K562 (cell line): ENCODE data around the gene TCFL5. TPM values are rescaled to one million over a fixed set of nuclear protein-coding genes. Genes with fewer than 3 reads are reported as not detected.
A peak's percentile ranks its signal among the peaks of the same experiment; 100 is the strongest.

Experiments used
- ATAC-seq: fragments of 200-7000 bp; cut with Tn5 transposase; 3 replicates; pipeline ENCODE4 v1.9.1; 2020; ENCODE audit warnings: moderate library complexity
- BruUV-seq: library from RNA; stranded (reverse); fragments of 400-500 nt; replicated peaks from 2 replicates; lab custom pipeline; 2021; lab: Mats Ljungman, UMichigan
- CTCF ChIA-PET: fragments of 300-600 bp; formaldehyde crosslinking; extraction: SDS; loops from one replicate; lab custom pipeline; 2021; ENCODE audit warnings: low intra/inter-chr PET ratio; lab: Yijun Ruan, JAX
- POLR2A ChIA-PET: fragments of 300-600, 350-650 bp; sonication (Branson Sonifier 250); formaldehyde crosslinking; extraction: SDS; loops from one replicate; lab custom pipeline; 2021; ENCODE audit warnings: antibody characterized with exemption, inconsistent platforms; lab: Yijun Ruan, JAX
- DNase-seq, 4 experiments: peaks; one replicate each; pipeline versions ENCODE4 v3.0.0 to v3.0.0-alpha.2; 2011 to 2018; ENCODE audit warnings: low spot score in 3 of 4, mixed read lengths in 3 of 4; ENCODE audit errors: extremely low read depth in 1 of 4
- FAIRE-seq: peaks from 2 replicates; lab custom pipeline; 2011; peaks lifted over from hg19 to GRCh38; lab: Jason Lieb, UNC
- H2AFZ ChIP-seq: 2 replicates; pipeline ENCODE4 v1.6.0; 2011; ENCODE audit warnings: low read depth, low read length, control low read depth, inconsistent platforms
- H3K27ac ChIP-seq: fragments of 200-600 bp; 3 replicates; pipeline ENCODE4 v1.8.0; 2011; ENCODE audit warnings: low read depth, mild to moderate bottlenecking, control low read depth, inconsistent platforms, low read length, moderate library complexity, mixed read lengths; ENCODE audit errors: extremely low read depth
- H3K27me3 ChIP-seq, 2 experiments: fragments of 300-600 bp in 1 of 2; 2 replicates in 1 of 2; 3 replicates in 1 of 2; pipeline versions ENCODE4 v1.6.0 to v1.8.0; 2011; ENCODE audit warnings: inconsistent platforms in 2 of 2, low read length in 2 of 2, mild to moderate bottlenecking in 1 of 2, mixed read lengths in 1 of 2, moderate library complexity in 1 of 2; ENCODE audit not compliant: control insufficient read depth in 2 of 2, insufficient read depth in 2 of 2
- H3K36me3 ChIP-seq: fragments of 300-600 bp; 3 replicates; pipeline ENCODE4 v1.8.0; 2011; ENCODE audit warnings: mild to moderate bottlenecking, low read length, inconsistent platforms; ENCODE audit not compliant: control insufficient read depth, insufficient read depth
- H3K4me1 ChIP-seq, 2 experiments: fragments of 200-600 bp in 1 of 2; replicated peaks in 1 of 2; 2 replicates in 1 of 2; 3 replicates in 1 of 2; pipeline versions ENCODE4 v1.5.1 to v1.8.0; 2011; ENCODE audit warnings: inconsistent platforms in 2 of 2, low read length in 2 of 2, mild to moderate bottlenecking in 1 of 2, mixed read lengths in 1 of 2, moderate library complexity in 1 of 2; ENCODE audit not compliant: control insufficient read depth in 2 of 2, insufficient read depth in 2 of 2
- H3K4me2 ChIP-seq: 2 replicates; pipeline ENCODE4 v1.6.1; 2011; ENCODE audit warnings: low read length, control low read depth, inconsistent platforms, mixed read lengths; ENCODE audit not compliant: insufficient read depth
- H3K4me3 ChIP-seq: fragments of 200-600 bp; sonication (generic), shearing (Covaris generic); 2 replicates; pipeline ENCODE4 v1.5.1; 2016; ENCODE audit warnings: control low read depth, inconsistent platforms
- H3K79me2 ChIP-seq: fragments of 200-600 bp; 3 replicates; pipeline ENCODE4 v1.8.0; 2011; ENCODE audit warnings: low read length, inconsistent platforms; ENCODE audit not compliant: control insufficient read depth, insufficient read depth
- H3K9ac ChIP-seq, 2 experiments: 2 replicates each; pipeline versions ENCODE4 v1.6.0 to v1.6.1; 2011; ENCODE audit warnings: low read depth in 2 of 2, low read length in 2 of 2, control low read depth in 1 of 2, inconsistent platforms in 1 of 2, mild to moderate bottlenecking in 1 of 2, mixed read lengths in 1 of 2; ENCODE audit not compliant: insufficient read depth in 1 of 2
- H3K9me1 ChIP-seq: one replicate; pipeline ENCODE4 v1.6.0; 2011; ENCODE audit warnings: inconsistent platforms, mild to moderate bottlenecking, low read length, moderate library complexity; ENCODE audit not compliant: control insufficient read depth, insufficient read depth
- H3K9me3 ChIP-seq: replicated peaks from 2 replicates; pipeline ENCODE4 v1.5.1; 2011; ENCODE audit warnings: low read depth, low read length, inconsistent platforms; ENCODE audit not compliant: control insufficient read depth, insufficient read depth
- H4K20me1 ChIP-seq: replicated peaks from 2 replicates; pipeline ENCODE4 v1.6.1; 2011; ENCODE audit warnings: low read length, inconsistent platforms, mixed read lengths; ENCODE audit not compliant: control insufficient read depth, insufficient read depth
- WGBS: fragments of 100-300 bp; shearing (Covaris generic); methylation state at CpG from one replicate; pipeline ENCODE4 v1.1.6; 2016; ENCODE audit warnings: low coverage, mixed read lengths; ENCODE audit not compliant: insufficient coverage; ENCODE audit errors: missing lambda C conversion rate; 5-methylcytosine and 5-hydroxymethylcytosine counted together
- in situ Hi-C: fragments of 300-500 bp; cut with MboI; formaldehyde crosslinking; loops from 4 replicates; pipeline ENCODE4 v1.15.0; 2018; ENCODE audit warnings: inconsistent platforms, mixed read lengths
- intact Hi-C: fragments of 100-400 bp; cut with micrococcal nuclease; formaldehyde crosslinking; loops from 2 replicates; pipeline ENCODE4 v1.14.2; 2022
- polyA plus RNA-seq, 8 experiments: library from polyadenylated mRNA; depleted of rRNA in 4 of 8; stranded (reverse) in 5 of 8; unstranded in 3 of 8; fragments of >200 nt; fragmentation: Nextera tagmentation in 2 of 8; fragmentation: Illumina TruSeq in 1 of 8; extraction: Ambion mirVana in 2 of 8; extraction: Trizol in 1 of 8; gene quantifications; 2 replicates each; pipeline versions ENCODE4 v1.2.1 to v1.2.3, GENCODE V29; 2011 to 2014; ENCODE audit warnings: inconsistent platforms in 1 of 8, missing spikeins in 1 of 8
- total RNA-seq, 7 experiments: library from RNA; depleted of rRNA in 6 of 7; stranded (reverse); fragments of >200 nt in 6 of 7; fragmentation: Illumina TruSeq in 2 of 7; extraction: Trizol in 2 of 7; gene quantifications; 2 replicates each; pipeline versions ENCODE4 v1.2.1 to v1.2.3, GENCODE V29; 2011 to 2021; ENCODE audit warnings: low replicate concordance in 1 of 7
- TF ChIP-seq, protein P1 (sequence below), 2 experiments: fragments of 450-650 bp; IDR thresholded peaks; 2 replicates each; pipeline ENCODE4 v1.6.1; 2018; ENCODE audit warnings: mild to moderate bottlenecking in 2 of 2, low read depth in 1 of 2; ENCODE audit not compliant: partially characterized antibody in 2 of 2
- TF ChIP-seq, protein P2 (sequence below): fragments of 250-450 bp; sonication (Bioruptor Pico); IDR thresholded peaks from 2 replicates; pipeline ENCODE4 v1.8.0; 2022; ENCODE audit warnings: inconsistent platforms, mild to moderate bottlenecking, moderate library complexity, borderline replicate concordance

TCFL5 gene
- total and polyA plus RNA-seq, 9 of the 15 experiments (the other 6 are each of a cell fraction or from before 2014, with no cell fraction given): 1.00 to 12.6 (median 9.1) TPM

DNA sequence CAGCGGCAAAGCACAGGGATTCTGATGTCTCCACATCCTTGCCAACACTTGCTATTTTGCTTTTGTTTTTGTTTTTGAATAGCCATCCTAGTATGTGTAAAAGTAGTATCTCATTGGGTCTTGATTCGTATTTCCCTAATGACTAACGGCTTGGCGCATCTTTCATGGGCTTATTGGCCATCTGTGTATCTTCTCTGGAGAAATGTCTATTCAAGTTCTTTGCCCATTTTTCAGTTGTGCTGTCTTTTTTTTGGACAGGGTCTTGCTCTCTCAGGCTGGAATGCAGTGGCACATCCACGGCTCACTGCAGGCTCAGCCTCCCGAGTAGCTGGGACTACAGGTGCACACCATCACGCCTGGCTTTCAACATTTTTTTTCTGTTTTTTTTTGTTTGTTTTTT is 17.4 kb downstream of the TCFL5 start:
- CTCF ChIA-PET: no interaction called here
- Histone ChIP-seq H3K9me3 (no peaks in the 10 kb centered on the region), H3K36me3 (peaks cover 31% of the 10 kb centered on the region), H3K4me3 (no peak overlapping the region), H3K9ac (no peak overlapping the region), H2AFZ (no peak overlapping the region), H4K20me1 (no peaks in the 10 kb centered on the region), H3K4me1 (peaks cover 0 to 18% of the 10 kb centered on the region in 2 experiments; a peak in 1 of 5 replicates), H3K9me1 (no peaks in the 10 kb centered on the region), H3K27ac (no peak overlapping the region), H3K79me2 (no peaks in the 10 kb centered on the region), H3K27me3 (no peaks in the 10 kb centered on the region), H3K4me2 (no peak overlapping the region)
- FAIRE-seq (peak; percentile 26), DNase-seq (no peak), ATAC-seq (no peak)
- 72% methylated on average over 7 of the region's 7 CpGs for WGBS
- intact Hi-C loops: no loop called here
- TF ChIP-seq, protein P1, sequence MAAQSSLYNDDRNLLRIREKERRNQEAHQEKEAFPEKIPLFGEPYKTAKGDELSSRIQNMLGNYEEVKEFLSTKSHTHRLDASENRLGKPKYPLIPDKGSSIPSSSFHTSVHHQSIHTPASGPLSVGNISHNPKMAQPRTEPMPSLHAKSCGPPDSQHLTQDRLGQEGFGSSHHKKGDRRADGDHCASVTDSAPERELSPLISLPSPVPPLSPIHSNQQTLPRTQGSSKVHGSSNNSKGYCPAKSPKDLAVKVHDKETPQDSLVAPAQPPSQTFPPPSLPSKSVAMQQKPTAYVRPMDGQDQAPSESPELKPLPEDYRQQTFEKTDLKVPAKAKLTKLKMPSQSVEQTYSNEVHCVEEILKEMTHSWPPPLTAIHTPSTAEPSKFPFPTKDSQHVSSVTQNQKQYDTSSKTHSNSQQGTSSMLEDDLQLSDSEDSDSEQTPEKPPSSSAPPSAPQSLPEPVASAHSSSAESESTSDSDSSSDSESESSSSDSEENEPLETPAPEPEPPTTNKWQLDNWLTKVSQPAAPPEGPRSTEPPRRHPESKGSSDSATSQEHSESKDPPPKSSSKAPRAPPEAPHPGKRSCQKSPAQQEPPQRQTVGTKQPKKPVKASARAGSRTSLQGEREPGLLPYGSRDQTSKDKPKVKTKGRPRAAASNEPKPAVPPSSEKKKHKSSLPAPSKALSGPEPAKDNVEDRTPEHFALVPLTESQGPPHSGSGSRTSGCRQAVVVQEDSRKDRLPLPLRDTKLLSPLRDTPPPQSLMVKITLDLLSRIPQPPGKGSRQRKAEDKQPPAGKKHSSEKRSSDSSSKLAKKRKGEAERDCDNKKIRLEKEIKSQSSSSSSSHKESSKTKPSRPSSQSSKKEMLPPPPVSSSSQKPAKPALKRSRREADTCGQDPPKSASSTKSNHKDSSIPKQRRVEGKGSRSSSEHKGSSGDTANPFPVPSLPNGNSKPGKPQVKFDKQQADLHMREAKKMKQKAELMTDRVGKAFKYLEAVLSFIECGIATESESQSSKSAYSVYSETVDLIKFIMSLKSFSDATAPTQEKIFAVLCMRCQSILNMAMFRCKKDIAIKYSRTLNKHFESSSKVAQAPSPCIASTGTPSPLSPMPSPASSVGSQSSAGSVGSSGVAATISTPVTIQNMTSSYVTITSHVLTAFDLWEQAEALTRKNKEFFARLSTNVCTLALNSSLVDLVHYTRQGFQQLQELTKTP (IDR thresholded peaks at IDR 0.05; ENCODE audit: low read depth in 1 of 2, partially characterized antibody in 2 of 2): peak in 1 of 2 experiments; percentile 98
- TF ChIP-seq, protein P2, sequence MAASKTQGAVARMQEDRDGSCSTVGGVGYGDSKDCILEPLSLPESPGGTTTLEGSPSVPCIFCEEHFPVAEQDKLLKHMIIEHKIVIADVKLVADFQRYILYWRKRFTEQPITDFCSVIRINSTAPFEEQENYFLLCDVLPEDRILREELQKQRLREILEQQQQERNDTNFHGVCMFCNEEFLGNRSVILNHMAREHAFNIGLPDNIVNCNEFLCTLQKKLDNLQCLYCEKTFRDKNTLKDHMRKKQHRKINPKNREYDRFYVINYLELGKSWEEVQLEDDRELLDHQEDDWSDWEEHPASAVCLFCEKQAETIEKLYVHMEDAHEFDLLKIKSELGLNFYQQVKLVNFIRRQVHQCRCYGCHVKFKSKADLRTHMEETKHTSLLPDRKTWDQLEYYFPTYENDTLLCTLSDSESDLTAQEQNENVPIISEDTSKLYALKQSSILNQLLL: no peak
- in situ Hi-C loops: no loop called here
- POLR2A ChIA-PET: interaction anchor here (0.7 kb wide), 1 partner anchor 33 kb away, joined by 3 read pairs; no protein-coding TSS in a partner anchor
- no TSS peak for BruUV-seq
